Cerebellar cortex (tissue), 1 donor: ENCODE measurements around the gene ZCCHC7.
A peak's percentile ranks its signal among the peaks of the same experiment; 100 is the strongest.
"Not testable (repeated sequence)": the region's sequence is repeated elsewhere in the genome, so short reads cannot be mapped to it uniquely, and the experiment has no call there.

ENCODE experiments used
- DNase-seq: peaks from one replicate; pipeline ENCODE4 v3.0.0-alpha.2; 2015; ENCODE audit warnings: low spot score

ZCCHC7 gene

GRCh38 chr9:37178742-37179141, 58.4 kb downstream of the ZCCHC7 start:
- no peak for DNase-seq

- no peak for DNase-seq
Measured at GRCh38 chr9:37179576-37179975, 59.2 kb downstream of the ZCCHC7 start.

GRCh38 chr9:37180138-37180537, 59.8 kb downstream of the ZCCHC7 start:
- DNase-seq: no peak

- no peak for DNase-seq
Measured at GRCh38 chr9:37182718-37183117, 62.3 kb downstream of the ZCCHC7 start.

GRCh38 chr9:37184905-37185867, 64.8 kb downstream of the ZCCHC7 start:
- no peak for DNase-seq

- DNase-seq: no peak
Measured at GRCh38 chr9:37187292-37187691, 66.9 kb downstream of the ZCCHC7 start.

GRCh38 chr9:37187713-37188439, 67.5 kb downstream of the ZCCHC7 start:
- no peak for DNase-seq

- not testable (repeated sequence) for DNase-seq
Measured at GRCh38 chr9:37190739-37191138, 70.4 kb downstream of the ZCCHC7 start.

GRCh38 chr9:37191403-37192089, 71.2 kb downstream of the ZCCHC7 start:
- DNase-seq: no peak

- no peak for DNase-seq
Measured at GRCh38 chr9:37192803-37193202, 72.4 kb downstream of the ZCCHC7 start.

- DNase-seq: no peak
Measured at GRCh38 chr9:37197158-37198038, 77.0 kb downstream of the ZCCHC7 start.

GRCh38 chr9:37198039-37198729, 77.8 kb downstream of the ZCCHC7 start:
- DNase-seq: no peak

- DNase-seq: no peak
Measured at GRCh38 chr9:37198831-37199230, 78.5 kb downstream of the ZCCHC7 start.

- DNase-seq: no peak
Measured at GRCh38 chr9:37200433-37201005, 80.1 kb downstream of the ZCCHC7 start.

- no peak for DNase-seq
Measured at GRCh38 chr9:37201581-37201980, 81.2 kb downstream of the ZCCHC7 start.

- no peak for DNase-seq
Measured at GRCh38 chr9:37202091-37202490, 81.7 kb downstream of the ZCCHC7 start.

- DNase-seq: not testable (repeated sequence)
Measured at GRCh38 chr9:37203456-37203855, 83.1 kb downstream of the ZCCHC7 start.

- DNase-seq: no peak
Measured at GRCh38 chr9:37206121-37206620, 85.8 kb downstream of the ZCCHC7 start.

- DNase-seq: peak; percentile 18
Measured at GRCh38 chr9:37209431-37210386, 89.3 kb downstream of the ZCCHC7 start.
